ENCODE results near the gene RPS6KB1. TPM values are rescaled to one million over a fixed set of nuclear protein-coding genes. Genes with fewer than 3 reads are reported as not detected.

Gene RPS6KB1
- total RNA-seq, 1 donor from 2014 or later = 34.9 TPM

DNA sequence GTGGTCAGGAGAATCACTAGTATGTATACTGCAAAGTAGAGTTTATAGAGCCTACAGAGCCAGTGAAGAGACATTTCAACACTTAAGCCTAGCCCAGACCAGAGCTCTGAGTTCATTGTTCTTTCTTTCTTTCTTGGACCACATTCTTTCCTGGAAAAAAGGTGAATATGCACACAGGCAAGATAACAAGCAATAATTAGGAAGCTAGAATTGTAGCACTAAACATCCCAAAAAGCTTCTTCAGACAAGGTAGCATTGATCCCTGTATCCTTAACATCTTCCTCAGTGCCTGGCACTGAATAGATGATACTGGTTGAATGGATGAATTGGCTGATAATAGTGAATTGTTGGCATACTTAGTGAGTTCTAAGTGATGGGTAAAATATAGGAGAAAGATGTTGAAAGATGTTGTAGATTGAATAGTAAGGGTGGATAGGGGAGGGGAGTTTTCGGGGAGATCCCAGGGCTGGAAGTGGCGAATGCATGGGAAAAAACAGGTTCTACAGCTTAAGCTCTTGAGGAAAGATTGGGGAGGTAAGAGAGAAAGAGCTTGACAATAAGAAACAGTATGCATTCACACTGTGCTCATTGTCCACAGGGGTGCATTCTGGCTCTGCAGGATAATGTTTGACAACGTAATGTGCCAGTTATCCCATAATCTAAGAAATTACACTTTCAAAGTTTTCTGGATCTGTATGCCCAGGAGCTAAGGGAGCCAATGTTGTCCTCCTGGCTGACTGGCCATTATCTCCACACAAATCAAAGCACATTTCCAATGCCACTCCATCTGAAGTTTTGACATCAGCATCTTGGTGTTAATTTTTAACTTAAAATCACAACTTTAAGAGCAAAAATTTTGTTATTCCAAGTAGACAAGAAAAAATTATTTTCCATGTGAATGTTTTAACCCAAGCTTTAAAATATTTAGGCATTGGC, 35.8 kb upstream of the RPS6KB1 start:
- Histone ChIP-seq H3K27me3 (no peaks in the 10 kb centered on the region), H3K4me1 (peaks cover 20% of the 10 kb centered on the region), H3K36me3 (peaks cover 9% of the 10 kb centered on the region), H3K4me3 (no peak overlapping the region), H3K9me3 (no peaks in the 10 kb centered on the region), H3K27ac (no peak overlapping the region)
- ATAC-seq (peak; percentile 41), DNase-seq (no peak)
- intact Hi-C loops (cut with DNase I) = no loop called here
- TF ChIP-seq, protein P1, sequence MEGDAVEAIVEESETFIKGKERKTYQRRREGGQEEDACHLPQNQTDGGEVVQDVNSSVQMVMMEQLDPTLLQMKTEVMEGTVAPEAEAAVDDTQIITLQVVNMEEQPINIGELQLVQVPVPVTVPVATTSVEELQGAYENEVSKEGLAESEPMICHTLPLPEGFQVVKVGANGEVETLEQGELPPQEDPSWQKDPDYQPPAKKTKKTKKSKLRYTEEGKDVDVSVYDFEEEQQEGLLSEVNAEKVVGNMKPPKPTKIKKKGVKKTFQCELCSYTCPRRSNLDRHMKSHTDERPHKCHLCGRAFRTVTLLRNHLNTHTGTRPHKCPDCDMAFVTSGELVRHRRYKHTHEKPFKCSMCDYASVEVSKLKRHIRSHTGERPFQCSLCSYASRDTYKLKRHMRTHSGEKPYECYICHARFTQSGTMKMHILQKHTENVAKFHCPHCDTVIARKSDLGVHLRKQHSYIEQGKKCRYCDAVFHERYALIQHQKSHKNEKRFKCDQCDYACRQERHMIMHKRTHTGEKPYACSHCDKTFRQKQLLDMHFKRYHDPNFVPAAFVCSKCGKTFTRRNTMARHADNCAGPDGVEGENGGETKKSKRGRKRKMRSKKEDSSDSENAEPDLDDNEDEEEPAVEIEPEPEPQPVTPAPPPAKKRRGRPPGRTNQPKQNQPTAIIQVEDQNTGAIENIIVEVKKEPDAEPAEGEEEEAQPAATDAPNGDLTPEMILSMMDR (IDR thresholded peaks at IDR 0.05) = no peak

DNA sequence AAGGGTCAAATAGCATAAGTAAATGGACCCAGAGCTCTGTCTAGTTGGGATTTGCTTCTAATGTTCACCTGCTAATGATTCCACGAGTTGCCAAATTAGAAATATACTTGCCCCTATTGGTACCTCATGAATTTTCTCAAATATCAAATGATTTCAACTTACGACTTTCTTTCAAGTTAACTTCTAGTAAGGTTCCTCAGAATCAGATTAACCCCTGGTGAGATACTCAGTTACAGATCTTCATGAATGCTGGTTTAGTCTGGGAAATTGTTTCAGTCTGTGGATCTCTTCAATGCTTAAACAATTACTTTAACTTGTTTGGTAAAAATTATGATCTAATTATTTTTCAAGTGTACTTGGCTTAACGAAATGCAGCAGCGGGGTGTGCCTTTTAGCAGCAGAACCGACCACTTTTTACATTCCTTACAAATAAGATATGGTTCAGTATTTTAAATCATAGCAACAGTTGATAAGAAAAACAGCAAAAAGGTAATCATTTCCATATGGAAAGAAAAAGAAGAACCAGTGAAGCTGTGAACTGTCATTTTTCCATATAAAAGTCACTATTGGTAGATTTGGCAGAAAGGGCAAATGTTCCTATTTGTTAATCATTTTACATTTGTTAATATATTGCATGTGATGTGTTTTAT, 34.6 kb upstream of the RPS6KB1 start:
- ATAC-seq (no peak), DNase-seq (no peak)
- no peak overlapping the region for H3K4me3 ChIP-seq
- no peaks in the 10 kb centered on the region for H3K9me3 ChIP-seq
- no peak overlapping the region for H3K27ac ChIP-seq
- H3K4me1 ChIP-seq = peaks cover 14% of the 10 kb centered on the region
- peaks cover 17% of the 10 kb centered on the region for H3K36me3 ChIP-seq
- no peaks in the 10 kb centered on the region for H3K27me3 ChIP-seq
- TF ChIP-seq, protein P1 (IDR thresholded peaks at IDR 0.05) = no peak
- intact Hi-C loops (cut with DNase I) = no loop called here

DNA sequence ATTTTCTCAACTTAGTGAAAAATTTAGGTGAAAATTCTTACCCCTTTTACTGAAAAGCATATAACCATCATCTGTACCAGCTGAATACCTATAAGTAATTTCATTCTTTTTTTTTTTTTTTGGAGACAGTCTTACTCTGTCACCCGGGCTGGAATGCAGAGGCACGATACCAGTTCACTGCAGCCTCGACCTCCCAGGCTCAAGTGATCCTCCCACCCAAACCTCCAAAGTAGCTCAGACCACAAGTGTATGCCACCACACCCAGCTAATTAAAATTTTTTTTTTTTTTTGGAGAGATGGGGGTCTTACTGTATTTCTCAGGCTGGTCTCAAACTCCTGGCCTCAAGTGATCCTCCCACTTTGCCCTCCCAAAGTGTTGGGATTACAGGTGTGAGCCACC, 34.0 kb upstream of the RPS6KB1 start:
- Histone ChIP-seq H3K36me3 (peaks cover 23% of the 10 kb centered on the region), H3K4me3 (no peak overlapping the region), H3K9me3 (no peaks in the 10 kb centered on the region), H3K4me1 (peaks cover 14% of the 10 kb centered on the region), H3K27ac (no peak overlapping the region), H3K27me3 (no peaks in the 10 kb centered on the region)
- TF ChIP-seq, protein P1 (IDR thresholded peaks at IDR 0.05) = no peak
- no peak for DNase-seq
- no peak for ATAC-seq
- intact Hi-C loops (cut with DNase I) = no loop called here

DNA sequence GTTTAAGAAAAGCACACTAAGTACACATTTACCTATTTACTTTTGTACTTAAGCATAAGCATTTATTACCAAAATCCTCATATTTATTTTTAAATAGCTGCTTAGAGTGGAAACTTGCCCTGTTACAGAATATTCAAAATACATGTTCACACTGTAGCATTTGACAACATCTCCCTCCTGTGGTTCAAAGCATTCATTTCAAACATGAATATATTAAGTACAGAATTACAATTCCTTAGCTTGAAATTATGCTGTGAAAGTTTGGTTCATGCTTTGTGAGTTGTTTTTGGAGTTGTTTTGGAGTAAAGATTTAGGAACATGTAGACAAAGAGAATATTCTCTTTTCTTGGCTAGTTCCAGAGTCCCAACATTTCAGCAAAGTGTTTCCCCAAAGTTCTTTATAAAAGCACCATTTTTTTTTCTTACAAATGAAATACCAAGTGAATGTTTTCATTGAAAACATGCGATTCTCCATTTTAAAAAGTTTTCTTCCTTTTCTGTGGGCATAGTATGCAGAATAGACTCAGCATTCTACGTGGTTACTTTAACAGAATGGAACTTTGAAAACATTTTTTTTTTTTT, 33.4 kb upstream of the RPS6KB1 start:
- no peak for DNase-seq
- TF ChIP-seq, protein P1 (IDR thresholded peaks at IDR 0.05) = peak; percentile 64
- H3K27ac ChIP-seq = no peak overlapping the region
- intact Hi-C loops (cut with DNase I) = no loop called here
- no peaks in the 10 kb centered on the region for H3K9me3 ChIP-seq
- no peak overlapping the region for H3K4me3 ChIP-seq
- H3K27me3 ChIP-seq = no peaks in the 10 kb centered on the region
- peak; percentile 83 for ATAC-seq
- peaks cover 24% of the 10 kb centered on the region for H3K36me3 ChIP-seq
- peaks cover 14% of the 10 kb centered on the region for H3K4me1 ChIP-seq

DNA sequence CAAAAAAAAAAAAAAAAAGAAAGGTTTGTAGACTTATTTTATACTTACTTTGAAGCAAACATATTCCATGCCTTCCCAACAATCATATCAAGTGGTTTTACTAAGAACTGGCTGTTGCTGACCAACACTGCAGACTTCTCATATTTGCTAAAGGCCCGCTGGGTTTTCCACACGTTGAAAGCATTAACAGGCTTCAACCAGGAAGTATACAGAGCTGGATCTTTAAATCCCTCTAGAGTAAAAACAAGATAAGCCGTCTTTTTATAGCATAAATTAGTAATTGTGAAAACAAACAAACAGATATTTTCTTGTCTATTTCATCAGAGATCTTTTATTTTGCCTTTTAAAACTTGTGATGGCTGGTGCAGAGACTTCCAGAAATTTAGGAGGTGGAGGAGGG, 29.3 kb upstream of the RPS6KB1 start:
- TF ChIP-seq, protein P1 (IDR thresholded peaks at IDR 0.05) = no peak
- no peaks in the 10 kb centered on the region for H3K4me1 ChIP-seq
- H3K27me3 ChIP-seq = no peaks in the 10 kb centered on the region
- no peak overlapping the region for H3K4me3 ChIP-seq
- intact Hi-C loops (cut with DNase I) = no loop called here
- ATAC-seq = no peak
- DNase-seq = no peak
- no peaks in the 10 kb centered on the region for H3K9me3 ChIP-seq
- no peak overlapping the region for H3K27ac ChIP-seq
- peaks cover 24% of the 10 kb centered on the region for H3K36me3 ChIP-seq
